ENCODE results near the gene MEA1. TPM values are rescaled to one million over a fixed set of nuclear protein-coding genes. Genes with fewer than 3 reads are reported as not detected.

MEA1 gene
- total RNA-seq, 4 donors from 2014 or later, result 46.3 to 57.8 (median 52.0) TPM

GRCh38 chr6:43058531-43058930 is 44.8 kb upstream of the MEA1 start:
- no peak for TF ChIP-seq CTCF (IDR thresholded peaks at IDR 0.05; ENCODE audit: low read depth)

- TF ChIP-seq CTCF (IDR thresholded peaks at IDR 0.05; ENCODE audit: low read depth), result no peak
Observed at GRCh38 chr6:43055966-43056365, 42.2 kb upstream of the MEA1 start.

GRCh38 chr6:43054206-43054943 is 40.6 kb upstream of the MEA1 start:
- TF ChIP-seq CTCF (IDR thresholded peaks at IDR 0.05; ENCODE audit: low read depth), result no peak

GRCh38 chr6:43053545-43054205 is 39.9 kb upstream of the MEA1 start, which contains the start of gene CUL7:
Gene CUL7, minus strand, starts transcription at chr6:43053851. Its CDS starts 1,063 bp downstream, at chr6:43052788.
- TF ChIP-seq CTCF (IDR thresholded peaks at IDR 0.05; ENCODE audit: low read depth), result no peak

- no peak for TF ChIP-seq CTCF (IDR thresholded peaks at IDR 0.05; ENCODE audit: low read depth)
Observed at GRCh38 chr6:43052842-43053544, 39.2 kb upstream of the MEA1 start.

- no peak for TF ChIP-seq CTCF (IDR thresholded peaks at IDR 0.05; ENCODE audit: low read depth)
Observed at GRCh38 chr6:43052225-43052841, 38.6 kb upstream of the MEA1 start.

Data from subcutaneous adipose tissue (tissue), 4 donors.